ENCODE results near the gene ELOVL1.

DNA sequence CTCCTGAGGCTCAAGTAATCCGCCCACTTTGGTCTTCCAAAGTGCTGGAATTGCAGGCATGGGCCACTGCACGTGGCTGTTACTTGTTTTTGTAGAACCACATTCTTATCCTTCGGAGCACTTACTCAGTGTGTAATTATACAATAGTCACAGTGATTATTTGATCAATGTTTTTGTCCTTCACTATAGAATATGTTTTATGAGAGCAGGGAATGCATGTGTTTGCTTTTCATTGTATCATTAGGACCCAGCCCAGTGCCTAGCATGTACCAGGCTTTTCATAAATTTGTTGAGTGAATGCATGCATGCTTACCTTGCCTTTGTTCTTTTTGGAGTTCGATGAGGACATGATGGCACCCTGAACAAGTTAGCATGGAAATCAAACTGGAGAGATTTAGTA is 27.7 kb upstream of the ELOVL1 start:
- TF ChIP-seq POLR2A (IDR thresholded peaks at IDR 0.05; ENCODE audit: low read depth, low read length) (no peak), TAF1 (IDR thresholded peaks at IDR 0.05; ENCODE audit: borderline replicate concordance, low read depth, low read length) (no peak), POLR2AphosphoS5 (IDR thresholded peaks at IDR 0.05; ENCODE audit: low read depth, low read length) (no peak)
